ENCODE data around the gene ADCYAP1R1. TPM values are rescaled to one million over a fixed set of nuclear protein-coding genes. Genes with fewer than 3 reads are reported as not detected.

The ADCYAP1R1 gene
- total RNA-seq, 1 experiment from 2014 or later = 8.9 TPM

DNA sequence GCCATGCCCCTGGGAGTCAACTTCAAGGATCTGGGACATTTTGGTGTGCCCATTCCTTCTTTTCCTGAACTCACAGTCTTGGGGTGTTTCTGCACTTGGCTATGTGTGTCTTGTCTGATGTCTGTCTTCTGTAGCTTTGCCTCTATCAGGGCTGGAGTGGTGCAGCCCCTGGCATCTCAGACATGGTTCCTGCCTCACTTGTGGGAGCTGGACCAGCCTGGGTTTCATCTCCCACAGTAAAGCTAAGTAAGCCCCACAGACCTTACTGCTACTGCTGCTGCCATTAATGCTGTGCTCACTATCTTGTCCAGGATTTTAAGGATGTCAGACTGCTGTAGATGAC, 59.0 kb downstream of the ADCYAP1R1 start:
- Histone ChIP-seq H2BK5ac (ENCODE audit: insufficient read length, low read length) (no peak overlapping the region), H3T11ph (ENCODE audit: low read length) (no peak overlapping the region), H3K79me1 (ENCODE audit: insufficient read depth, low read depth, low read length, poor library complexity, severe bottlenecking) (no peaks in the 10 kb centered on the region), H2BK12ac (ENCODE audit: insufficient read length, low read depth, low read length) (no peak overlapping the region), H3K14ac (ENCODE audit: insufficient read depth, low read length) (no peak overlapping the region), H3K4me2 (ENCODE audit: insufficient read depth, insufficient read length, low read length) (no peak overlapping the region), H3K56ac (ENCODE audit: insufficient read length, low read depth, low read length) (no peak overlapping the region), H3K4me1 (ENCODE audit: insufficient read depth, low read length) (no peaks in the 10 kb centered on the region), H4K5ac (ENCODE audit: insufficient read length, low read depth, low read length) (no peak overlapping the region), H3K4ac (ENCODE audit: low read depth, low read length) (no peak overlapping the region), H2BK120ac (ENCODE audit: low read depth, low read length, poor library complexity, severe bottlenecking) (no peak overlapping the region), H3K23me2 (ENCODE audit: insufficient read length, low read depth, low read length, poor library complexity, severe bottlenecking) (no peaks in the 10 kb centered on the region), H2BK15ac (ENCODE audit: low read depth, low read length) (no peak overlapping the region), H2BK20ac (ENCODE audit: low read depth, low read length, poor library complexity, severe bottlenecking) (no peak overlapping the region), H3K9ac (ENCODE audit: extremely low read depth, insufficient read length, low read length) (no peak overlapping the region), H3K18ac (ENCODE audit: insufficient read length, low read depth, low read length) (no peak overlapping the region), H3K23ac (ENCODE audit: insufficient read length, low read depth, low read length) (no peak overlapping the region), H3K27ac (ENCODE audit: insufficient read length, low read depth, low read length) (no peak overlapping the region), H4K91ac (ENCODE audit: insufficient read length, low read depth, low read length) (no peak overlapping the region), H2AK5ac (ENCODE audit: insufficient read length, low read length) (no peak overlapping the region), H3K79me2 (ENCODE audit: insufficient read depth, low read length) (no peaks in the 10 kb centered on the region), H4K20me1 (ENCODE audit: control insufficient read depth, insufficient read depth, insufficient read length) (no peaks in the 10 kb centered on the region), H4K8ac (replicated peaks; ENCODE audit: insufficient read length, low read depth, low read length) (no peak overlapping the region), H3K9me3 (ENCODE audit: control insufficient read depth, low read depth, low read length) (no peaks in the 10 kb centered on the region), H2AFZ (ENCODE audit: low read length) (no peak overlapping the region), H3K27me3 (ENCODE audit: insufficient read depth, low read length) (no peaks in the 10 kb centered on the region)
- Mint-ChIP-seq H3K36me3 (ENCODE audit: insufficient read depth in 1 of 3, low read depth in 3 of 3) (no peaks in the 10 kb centered on the region; a peak in 1 of 7 replicates), H3K27me3 (ENCODE audit: low read depth) (peaks cover 11% of the 10 kb centered on the region), H3K9me3 (no peaks in the 10 kb centered on the region), H3K4me1 (peaks cover 0 to 3% of the 10 kb centered on the region in 2 experiments; a peak in 1 of 4 replicates), H3K27ac (no peak overlapping the region; a peak in 1 of 7 replicates), H3K4me3 (no peak overlapping the region)
- no peak for DNase-seq
- TF ChIP-seq, protein P1, sequence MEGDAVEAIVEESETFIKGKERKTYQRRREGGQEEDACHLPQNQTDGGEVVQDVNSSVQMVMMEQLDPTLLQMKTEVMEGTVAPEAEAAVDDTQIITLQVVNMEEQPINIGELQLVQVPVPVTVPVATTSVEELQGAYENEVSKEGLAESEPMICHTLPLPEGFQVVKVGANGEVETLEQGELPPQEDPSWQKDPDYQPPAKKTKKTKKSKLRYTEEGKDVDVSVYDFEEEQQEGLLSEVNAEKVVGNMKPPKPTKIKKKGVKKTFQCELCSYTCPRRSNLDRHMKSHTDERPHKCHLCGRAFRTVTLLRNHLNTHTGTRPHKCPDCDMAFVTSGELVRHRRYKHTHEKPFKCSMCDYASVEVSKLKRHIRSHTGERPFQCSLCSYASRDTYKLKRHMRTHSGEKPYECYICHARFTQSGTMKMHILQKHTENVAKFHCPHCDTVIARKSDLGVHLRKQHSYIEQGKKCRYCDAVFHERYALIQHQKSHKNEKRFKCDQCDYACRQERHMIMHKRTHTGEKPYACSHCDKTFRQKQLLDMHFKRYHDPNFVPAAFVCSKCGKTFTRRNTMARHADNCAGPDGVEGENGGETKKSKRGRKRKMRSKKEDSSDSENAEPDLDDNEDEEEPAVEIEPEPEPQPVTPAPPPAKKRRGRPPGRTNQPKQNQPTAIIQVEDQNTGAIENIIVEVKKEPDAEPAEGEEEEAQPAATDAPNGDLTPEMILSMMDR (conservative IDR thresholded peaks at IDR 0.05) = no peak
